GM18526 (cell line): Measurements from ENCODE around the gene FOXP1.

Source experiments
- POLR2A ChIP-seq: IDR thresholded peaks from 3 replicates; pipeline ENCODE4 v1.6.1; 2011; ENCODE audit not compliant: insufficient read length; ENCODE audit errors: extremely low read depth

Gene FOXP1

GRCh38 chr3:71393093-71393492, 190.4 kb downstream of the FOXP1 start:
- no peak for TF ChIP-seq POLR2A

GRCh38 chr3:71392251-71392650, 191.3 kb downstream of the FOXP1 start:
- TF ChIP-seq POLR2A, result no peak

GRCh38 chr3:71391361-71391760, 192.2 kb downstream of the FOXP1 start:
- TF ChIP-seq POLR2A, result no peak

GRCh38 chr3:71389911-71390573, 193.5 kb downstream of the FOXP1 start:
- TF ChIP-seq POLR2A, result no peak

GRCh38 chr3:71389191-71389590, 194.3 kb downstream of the FOXP1 start:
- TF ChIP-seq POLR2A, result no peak

GRCh38 chr3:71388535-71389120, 194.9 kb downstream of the FOXP1 start:
- no peak for TF ChIP-seq POLR2A

GRCh38 chr3:71387586-71387985, 195.9 kb downstream of the FOXP1 start:
- no peak for TF ChIP-seq POLR2A

- no peak for TF ChIP-seq POLR2A
Observed at GRCh38 chr3:71384837-71385716, 198.5 kb downstream of the FOXP1 start.

- TF ChIP-seq POLR2A, result no peak
Observed at GRCh38 chr3:71384388-71384787, 199.1 kb downstream of the FOXP1 start.

GRCh38 chr3:71380096-71380495, 203.4 kb downstream of the FOXP1 start:
- TF ChIP-seq POLR2A, result no peak

GRCh38 chr3:71378509-71378908, 205.0 kb downstream of the FOXP1 start:
- TF ChIP-seq POLR2A, result no peak

- TF ChIP-seq POLR2A, result no peak
Observed at GRCh38 chr3:71376911-71377310, 206.6 kb downstream of the FOXP1 start.

- no peak for TF ChIP-seq POLR2A
Observed at GRCh38 chr3:71376503-71376902, 207.0 kb downstream of the FOXP1 start.

- no peak for TF ChIP-seq POLR2A
Observed at GRCh38 chr3:71374582-71374981, 208.9 kb downstream of the FOXP1 start.

GRCh38 chr3:71372911-71373637, 210.5 kb downstream of the FOXP1 start:
- TF ChIP-seq POLR2A, result no peak
